ENCODE results near the gene OCA2.

GRCh38 chr15:27955087-27955486, 144.0 kb downstream of the OCA2 start:
- TF ChIP-seq CTCF (IDR thresholded peaks at IDR 0.05) = no peak
- TF ChIP-seq POLR2AphosphoS5 (IDR thresholded peaks at IDR 0.05) = no peak
